Neuronal stem cell (in vitro differentiated cells): ENCODE data around the gene PIK3CD.

Source experiments
- DNase-seq: peaks from one replicate; pipeline ENCODE4 v3.0.0-alpha.2; 2013; ENCODE audit warnings: low spot score
- H2AFZ ChIP-seq: one replicate; pipeline ENCODE4 v1.6.1; 2013; ENCODE audit warnings: mild to moderate bottlenecking, low read length, inconsistent platforms
- H2AK5ac ChIP-seq: 2 replicates; pipeline ENCODE4 v1.6.1; 2013; ENCODE audit warnings: low read depth, mild to moderate bottlenecking, inconsistent platforms, low read length, moderate library complexity, mixed read lengths
- H2BK120ac ChIP-seq: 2 replicates; pipeline ENCODE4 v1.6.1; 2013; ENCODE audit warnings: low read depth, mild to moderate bottlenecking, inconsistent platforms, low read length, moderate library complexity, mixed read lengths
- H2BK12ac ChIP-seq: one replicate; pipeline ENCODE4 v1.6.1; 2013; ENCODE audit warnings: low read length, inconsistent platforms
- H2BK15ac ChIP-seq: 2 replicates; pipeline ENCODE4 v1.6.1; 2013; ENCODE audit warnings: mild to moderate bottlenecking, low read length, inconsistent platforms, mixed read lengths
- H2BK5ac ChIP-seq: one replicate; pipeline ENCODE4 v1.6.1; 2013; ENCODE audit warnings: inconsistent platforms, mild to moderate bottlenecking, low read length, moderate library complexity
- H3K14ac ChIP-seq: one replicate; pipeline ENCODE4 v1.6.1; 2013; ENCODE audit warnings: low read length, inconsistent platforms
- H3K18ac ChIP-seq: 2 replicates; pipeline ENCODE4 v1.6.1; 2013; ENCODE audit warnings: low read length, inconsistent platforms
- H3K23ac ChIP-seq: 2 replicates; pipeline ENCODE4 v1.6.1; 2013; ENCODE audit warnings: low read depth, mild to moderate bottlenecking, mixed read lengths, low read length, inconsistent platforms; ENCODE audit not compliant: poor library complexity
- H3K27ac ChIP-seq: replicated peaks from 3 replicates; pipeline ENCODE4 v1.5.1; 2013; ENCODE audit warnings: low read length, inconsistent platforms
- H3K27me3 ChIP-seq, 3 experiments: 2 replicates each; pipeline ENCODE4 v1.6.1; 2013; ENCODE audit warnings: low read length in 3 of 3, mild to moderate bottlenecking in 2 of 3, inconsistent platforms in 1 of 3, low read depth in 1 of 3, mixed read lengths in 1 of 3, moderate library complexity in 1 of 3; ENCODE audit not compliant: control insufficient read depth in 3 of 3, insufficient read depth in 3 of 3
- H3K36me3 ChIP-seq, 2 donors: replicated peaks in 1 of 2; 2 replicates each; pipeline ENCODE4 v1.6.1; 2013; ENCODE audit warnings: low read length in 2 of 2; ENCODE audit not compliant: control insufficient read depth in 2 of 2, insufficient read depth in 2 of 2
- H3K4ac ChIP-seq: 2 replicates; pipeline ENCODE4 v1.6.1; 2013; ENCODE audit warnings: inconsistent platforms, mild to moderate bottlenecking, low read length, moderate library complexity
- H3K4me1 ChIP-seq, 2 donors: 1 replicate in 1 of 2; 2 replicates in 1 of 2; pipeline ENCODE4 v1.6.1; 2013; ENCODE audit warnings: low read length in 2 of 2, low read depth in 1 of 2; ENCODE audit not compliant: control insufficient read depth in 2 of 2, insufficient read depth in 1 of 2
- H3K4me2 ChIP-seq: one replicate; pipeline ENCODE4 v1.6.1; 2013; ENCODE audit warnings: mild to moderate bottlenecking, low read length, inconsistent platforms; ENCODE audit not compliant: insufficient read depth, poor library complexity, severe bottlenecking
- H3K4me3 ChIP-seq, 2 donors: 2 replicates each; pipeline ENCODE4 v1.5.1; 2013; ENCODE audit warnings: low read length in 2 of 2, mild to moderate bottlenecking in 2 of 2, inconsistent platforms in 1 of 2, moderate library complexity in 1 of 2
- H3K79me1 ChIP-seq: one replicate; pipeline ENCODE4 v1.6.1; 2013; ENCODE audit warnings: low read depth, mild to moderate bottlenecking, inconsistent platforms, low read length, moderate library complexity
- H3K9ac ChIP-seq: one replicate; pipeline ENCODE4 v1.6.1; 2013; ENCODE audit warnings: mild to moderate bottlenecking, low read depth, low read length, inconsistent platforms; ENCODE audit not compliant: poor library complexity
- H3K9me3 ChIP-seq, 2 donors: replicated peaks in 1 of 2; 2 replicates each; pipeline versions ENCODE3 to v1.6.1; 2013; ENCODE audit warnings: low read length in 2 of 2, mild to moderate bottlenecking in 2 of 2, inconsistent platforms in 1 of 2, low read depth in 1 of 2, mixed read lengths in 1 of 2, moderate library complexity in 1 of 2; ENCODE audit not compliant: control insufficient read depth in 2 of 2, insufficient read depth in 1 of 2
- H4K8ac ChIP-seq: one replicate; pipeline ENCODE4 v1.6.1; 2013; ENCODE audit warnings: low read depth, mild to moderate bottlenecking, inconsistent platforms, low read length, moderate library complexity
- H4K91ac ChIP-seq: one replicate; pipeline ENCODE4 v1.6.1; 2013; ENCODE audit warnings: low read length, low read depth, mild to moderate bottlenecking, inconsistent platforms; ENCODE audit not compliant: poor library complexity
- WGBS, 2 donors: extraction: QIAGEN DNeasy Blood & Tissue Kit; methylation state at CpG; one replicate each; pipeline ENCODE4 v1.1.7; 2013; ENCODE audit warnings: missing lambda C conversion rate in 2 of 2, mixed read lengths in 1 of 2; ENCODE audit not compliant: insufficient read length in 2 of 2, insufficient replicate concordance in 1 of 2; ENCODE audit errors: extremely low coverage in 2 of 2; 5-methylcytosine and 5-hydroxymethylcytosine counted together

The PIK3CD gene

DNA sequence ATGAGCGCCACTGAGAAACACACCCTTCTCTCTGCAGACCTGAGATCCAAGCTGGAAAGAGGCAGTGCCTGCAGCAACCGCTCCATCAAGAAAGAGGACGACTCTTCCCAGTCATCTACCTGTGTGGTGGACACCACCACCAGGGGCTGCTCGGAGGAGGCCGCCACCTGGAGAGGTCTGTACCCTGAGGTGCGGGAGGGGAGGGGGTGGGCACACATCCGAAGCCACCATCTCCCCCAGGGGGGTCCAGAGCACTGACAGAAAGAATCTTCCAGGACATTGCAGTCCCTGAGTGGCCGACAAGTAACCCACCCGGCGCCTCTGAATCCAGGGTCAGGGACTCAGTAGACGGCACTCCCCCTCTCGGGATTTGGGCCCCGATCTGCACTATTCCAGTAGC lies 39.8 kb upstream of the PIK3CD start:
- WGBS, 2 donors = no CpG with 5 or more reads among the region's 13 CpGs
- no peak overlapping the region for H3K4me2 ChIP-seq

DNA sequence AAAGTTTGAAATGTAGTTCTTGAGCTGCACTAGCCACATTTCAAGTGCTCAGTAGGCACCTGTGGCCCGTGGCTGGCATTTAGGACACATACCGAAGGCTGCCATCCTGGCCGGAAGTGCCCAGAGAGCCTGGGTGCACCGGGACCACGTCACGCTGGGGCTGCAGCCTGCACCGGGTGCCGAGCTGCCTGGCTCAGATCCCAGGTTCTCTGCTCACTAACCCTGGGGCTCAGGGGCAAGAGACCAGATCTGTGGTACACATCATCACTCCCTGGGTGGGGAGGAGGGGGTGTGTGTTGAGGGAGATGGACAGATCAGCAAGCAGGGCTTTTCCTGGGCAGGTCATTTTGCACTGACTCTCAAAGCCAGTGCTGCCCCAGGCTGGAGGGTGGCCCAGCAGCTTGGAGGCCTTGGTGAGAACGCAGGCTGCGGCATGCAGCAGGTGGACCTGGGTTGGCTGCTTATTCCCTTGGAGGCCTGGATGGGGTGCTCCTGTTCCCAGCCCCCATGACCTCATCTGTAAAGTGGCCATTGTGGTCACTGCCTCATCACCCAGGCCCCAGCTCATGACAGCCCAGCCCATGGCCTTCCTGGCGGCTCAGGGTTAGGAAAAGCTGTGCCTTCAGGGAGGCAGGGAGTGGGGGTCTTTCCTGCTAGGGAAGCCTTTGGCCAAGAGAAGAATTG lies 39.2 kb upstream of the PIK3CD start:
- DNase-seq = no peak

More for the DNA sequence above, 39.8 kb upstream of the PIK3CD start:
- Histone ChIP-seq H2BK12ac (no peak overlapping the region), H3K27me3 (no peaks in the 10 kb centered on the region), H4K91ac (no peak overlapping the region), H2BK120ac (no peak overlapping the region), H3K9ac (no peak overlapping the region), H3K23ac (no peak overlapping the region), H3K18ac (no peak overlapping the region), H3K36me3 (peaks cover 38 to 71% of the 10 kb centered on the region in 2 donors), H2AK5ac (no peak overlapping the region), H3K14ac (no peak overlapping the region), H3K4ac (no peak overlapping the region), H3K27ac (no peak overlapping the region), H3K4me3 (peak overlapping the region in 1 of 2 donors; percentile 28), H2AFZ (no peak overlapping the region), H4K8ac (no peak overlapping the region), H2BK5ac (peak overlapping the region; percentile 84), H3K9me3 (no peaks in the 10 kb centered on the region), H3K79me1 (peaks cover 2% of the 10 kb centered on the region), H2BK15ac (no peak overlapping the region), H3K4me1 (no peaks in the 10 kb centered on the region)
- DNase-seq = no peak

DNA sequence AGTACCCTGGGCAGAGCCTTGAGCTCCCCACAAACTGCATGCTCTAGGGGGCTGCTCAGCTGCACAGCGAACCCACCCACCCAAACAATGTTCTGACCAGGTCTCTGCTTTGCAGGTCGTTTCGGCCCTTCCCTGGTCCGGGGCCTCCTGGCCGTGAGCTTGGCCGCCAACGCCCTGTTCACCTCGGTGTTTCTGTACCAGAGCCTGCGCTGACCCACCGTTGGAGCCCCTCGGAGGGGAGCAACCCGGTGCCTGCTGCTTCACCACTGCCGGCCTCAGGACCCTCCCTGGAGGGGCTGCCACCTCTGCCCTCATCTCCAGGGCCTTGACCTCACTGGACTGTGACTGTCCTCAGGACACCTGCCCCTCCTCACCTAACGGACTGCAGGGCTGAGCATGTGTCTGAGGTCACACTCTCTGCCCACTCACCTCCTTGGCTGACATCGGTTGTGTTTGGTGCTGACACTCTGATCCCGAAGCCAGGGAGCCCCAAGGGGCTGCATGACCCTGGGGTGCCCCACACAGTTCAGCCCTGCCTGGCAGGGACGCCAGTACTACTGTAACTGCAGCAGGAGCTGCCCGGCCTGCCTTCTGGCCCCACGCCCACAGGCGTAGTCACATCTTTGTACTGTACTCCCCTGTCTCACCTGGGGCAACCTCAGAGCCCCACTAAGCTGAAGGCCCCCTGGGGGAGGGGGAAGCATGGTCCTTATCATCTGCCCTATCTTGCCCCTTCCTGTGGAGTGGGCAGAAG lies 38.5 kb upstream of the PIK3CD start:
- H3K27ac ChIP-seq = no peak overlapping the region
- no peaks in the 10 kb centered on the region for H3K4me1 ChIP-seq
- H2AK5ac ChIP-seq = no peak overlapping the region
- H2AFZ ChIP-seq = no peak overlapping the region
- H2BK15ac ChIP-seq = no peak overlapping the region
- H2BK120ac ChIP-seq = no peak overlapping the region
- H2BK5ac ChIP-seq = no peak overlapping the region
- no peaks in the 10 kb centered on the region for H3K9me3 ChIP-seq
- H3K36me3 ChIP-seq = peaks cover 30 to 59% of the 10 kb centered on the region in 2 donors
- no CpG with 5 or more reads among the region's 20 CpGs for WGBS, 2 donors
- H4K8ac ChIP-seq = no peak overlapping the region
- H3K23ac ChIP-seq = no peak overlapping the region
- no peak for DNase-seq
- H3K27me3 ChIP-seq = no peaks in the 10 kb centered on the region
- peak overlapping the region; percentile 55 for H3K9ac ChIP-seq
- no peak overlapping the region for H2BK12ac ChIP-seq
- H3K18ac ChIP-seq = no peak overlapping the region
- no peak overlapping the region for H4K91ac ChIP-seq
- no peak overlapping the region for H3K4me2 ChIP-seq
- no peak overlapping the region for H3K4me3 ChIP-seq
- peaks cover 2% of the 10 kb centered on the region for H3K79me1 ChIP-seq
- no peak overlapping the region for H3K14ac ChIP-seq
- no peak overlapping the region for H3K4ac ChIP-seq

More for the DNA sequence above, 39.2 kb upstream of the PIK3CD start:
- H3K27ac ChIP-seq = no peak overlapping the region
- no peaks in the 10 kb centered on the region for H3K27me3 ChIP-seq
- no peak overlapping the region for H4K91ac ChIP-seq
- peak overlapping the region; percentile 68 for H3K9ac ChIP-seq
- H3K4me2 ChIP-seq = no peak overlapping the region
- no peak overlapping the region for H3K18ac ChIP-seq
- no peak overlapping the region for H3K23ac ChIP-seq
- no peak overlapping the region for H4K8ac ChIP-seq
- no peaks in the 10 kb centered on the region for H3K9me3 ChIP-seq
- no peak overlapping the region for H2BK15ac ChIP-seq
- no peaks in the 10 kb centered on the region for H3K4me1 ChIP-seq
- no CpG with 5 or more reads among the region's 11 CpGs for WGBS, 2 donors
- no peak overlapping the region for H2AFZ ChIP-seq
- peak overlapping the region; percentile 2 for H2BK12ac ChIP-seq
- peaks cover 2% of the 10 kb centered on the region for H3K79me1 ChIP-seq
- no peak overlapping the region for H2AK5ac ChIP-seq
- H3K36me3 ChIP-seq = peaks cover 38 to 66% of the 10 kb centered on the region in 2 donors
- no peak overlapping the region for H3K4ac ChIP-seq
- no peak overlapping the region for H2BK120ac ChIP-seq
- no peak overlapping the region for H3K4me3 ChIP-seq
- H3K14ac ChIP-seq = no peak overlapping the region
- no peak overlapping the region for H2BK5ac ChIP-seq

DNA sequence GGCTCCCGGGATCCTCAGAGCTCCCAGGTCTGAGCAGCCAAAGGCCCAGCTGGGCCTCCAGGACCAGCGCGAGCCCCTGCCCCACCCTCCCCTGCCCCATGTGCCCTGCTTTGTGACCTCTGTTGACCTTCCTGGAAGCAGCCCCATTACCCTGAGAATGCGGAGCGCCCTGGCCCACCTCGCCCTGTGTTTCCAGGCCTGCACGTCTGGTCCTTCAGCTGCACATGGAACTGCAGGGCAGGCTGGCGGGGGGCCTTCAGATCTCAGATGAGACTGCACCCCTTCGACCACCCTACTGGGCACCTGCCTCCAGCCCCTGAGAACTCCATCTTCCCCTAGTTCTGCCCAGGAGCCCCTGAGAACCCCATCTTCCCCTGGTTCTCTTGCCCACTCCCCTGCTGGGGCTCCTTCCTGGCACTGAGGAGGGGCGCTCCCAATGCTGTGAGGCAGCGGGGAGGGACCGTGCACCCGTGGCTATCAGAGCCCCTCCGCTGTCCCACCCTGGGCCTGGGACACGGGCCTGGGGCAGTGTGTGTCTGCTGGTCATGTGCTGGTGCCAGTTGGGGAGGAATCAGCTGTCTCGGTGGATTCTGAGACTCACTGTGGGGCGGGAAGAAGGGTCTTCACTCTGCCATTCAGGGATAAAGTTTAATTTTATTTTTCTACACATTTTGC lies 37.8 kb upstream of the PIK3CD start:
- Histone ChIP-seq H3K4ac (no peak overlapping the region), H3K9me3 (no peaks in the 10 kb centered on the region), H3K9ac (no peak overlapping the region), H2BK12ac (no peak overlapping the region), H3K27ac (no peak overlapping the region), H3K4me2 (no peak overlapping the region), H4K91ac (no peak overlapping the region), H2BK120ac (no peak overlapping the region), H4K8ac (no peak overlapping the region), H3K18ac (no peak overlapping the region), H3K27me3 (no peaks in the 10 kb centered on the region), H2AFZ (no peak overlapping the region), H3K36me3 (peaks cover 28 to 52% of the 10 kb centered on the region in 2 donors), H2BK15ac (no peak overlapping the region), H3K4me3 (no peak overlapping the region), H3K79me1 (peaks cover 2% of the 10 kb centered on the region), H3K4me1 (no peaks in the 10 kb centered on the region), H3K23ac (no peak overlapping the region), H2AK5ac (no peak overlapping the region), H3K14ac (no peak overlapping the region), H2BK5ac (no peak overlapping the region)
- no peak for DNase-seq
- whole genome bisulfite sequencing, 2 donors = no CpG with 5 or more reads among the region's 17 CpGs
